ENCODE measurements around the gene GALR3.
"Not testable (repeated sequence)": the region's sequence is repeated elsewhere in the genome, so short reads cannot be mapped to it uniquely, and the experiment has no call there.

GALR3 gene

GRCh38 chr22:37823134-37823985 is at the start of gene GALR3:
TSS of gene GALR3 (plus strand) at chr22:37823382. CDS start at chr22:37823407, 25 bp downstream.
- no peak for DNase-seq

GRCh38 chr22:37774728-37775127 is 48.5 kb upstream of the GALR3 start:
- DNase-seq, result no peak

- no peak for DNase-seq
Measured at GRCh38 chr22:37775785-37776638, 47.2 kb upstream of the GALR3 start.

GRCh38 chr22:37776639-37777005 is 46.6 kb upstream of the GALR3 start:
- DNase-seq, result no peak

- no peak for DNase-seq
Measured at GRCh38 chr22:37777122-37777687, 46.0 kb upstream of the GALR3 start.

GRCh38 chr22:37778370-37779009 is 44.7 kb upstream of the GALR3 start:
- DNase-seq, result no peak

- no peak for DNase-seq
Measured at GRCh38 chr22:37781434-37782059, 41.6 kb upstream of the GALR3 start.

- DNase-seq, result no peak
Measured at GRCh38 chr22:37782340-37783168, 40.6 kb upstream of the GALR3 start.

GRCh38 chr22:37784829-37785495 is 38.2 kb upstream of the GALR3 start:
- DNase-seq, result no peak

GRCh38 chr22:37790234-37790633 is 32.9 kb upstream of the GALR3 start:
- no peak for DNase-seq

- no peak for DNase-seq
Measured at GRCh38 chr22:37792494-37792893, 30.7 kb upstream of the GALR3 start.

GRCh38 chr22:37794376-37794775 is 28.8 kb upstream of the GALR3 start:
- no peak for DNase-seq

GRCh38 chr22:37796079-37796478 is 27.1 kb upstream of the GALR3 start:
- DNase-seq, result no peak

GRCh38 chr22:37797259-37797658 is 25.9 kb upstream of the GALR3 start:
- not testable (repeated sequence) for DNase-seq

GRCh38 chr22:37797874-37798500 is 25.2 kb upstream of the GALR3 start:
- no peak for DNase-seq

- not testable (repeated sequence) for DNase-seq
Measured at GRCh38 chr22:37799979-37800378, 23.2 kb upstream of the GALR3 start.

GRCh38 chr22:37801946-37802309 is 21.3 kb upstream of the GALR3 start:
- DNase-seq, result no peak

- no peak for DNase-seq
Measured at GRCh38 chr22:37802310-37803194, 20.6 kb upstream of the GALR3 start.

- DNase-seq, result no peak
Measured at GRCh38 chr22:37803195-37803638, 20.0 kb upstream of the GALR3 start.

All from CD4-positive, alpha-beta T cell treated with Interleukin-4 for 4 hours (primary cell).